IPS DF 6.9 (cell line): ENCODE data around the gene TNFRSF13B.
"Not testable (repeated sequence)": the region's sequence is repeated elsewhere in the genome, so short reads cannot be mapped to it uniquely, and the experiment has no call there.

Experiments used
- DNase-seq: peaks from one replicate; pipeline ENCODE4 v3.0.0-alpha.2; 2013; ENCODE audit warnings: low read depth, low spot score
- H3K27ac ChIP-seq: one replicate; pipeline ENCODE4 v1.5.1; 2013; ENCODE audit warnings: low read length, control low read depth
- H3K27me3 ChIP-seq: 2 replicates; pipeline ENCODE4 v1.6.1; 2013; ENCODE audit warnings: mild to moderate bottlenecking, low read length; ENCODE audit not compliant: control insufficient read depth, insufficient read depth
- H3K36me3 ChIP-seq: 2 replicates; pipeline ENCODE4 v1.6.1; 2013; ENCODE audit warnings: low read length; ENCODE audit not compliant: control insufficient read depth, insufficient read depth
- H3K4me1 ChIP-seq: 2 replicates; pipeline ENCODE4 v1.6.1; 2013; ENCODE audit warnings: low read length; ENCODE audit not compliant: control insufficient read depth, insufficient read depth
- H3K4me3 ChIP-seq: 2 replicates; pipeline ENCODE4 v1.5.1; 2013; ENCODE audit warnings: mild to moderate bottlenecking, low read length
- H3K9me3 ChIP-seq: 2 replicates; pipeline ENCODE4 v1.6.1; 2013; ENCODE audit warnings: low read length, inconsistent platforms; ENCODE audit not compliant: control insufficient read depth, insufficient read depth
- WGBS: extraction: QIAGEN DNeasy Blood & Tissue Kit; methylation state at CpG from one replicate; pipeline ENCODE4 v1.1.7; 2013; ENCODE audit warnings: mixed read lengths, missing lambda C conversion rate; ENCODE audit not compliant: insufficient read length, insufficient coverage; 5-methylcytosine and 5-hydroxymethylcytosine counted together

The TNFRSF13B gene

GRCh38 chr17:16923097-16923903, 48.6 kb downstream of the TNFRSF13B start:
- no peak overlapping the region for H3K4me3 ChIP-seq
- H3K27me3 ChIP-seq: no peaks in the 10 kb centered on the region
- H3K27ac ChIP-seq: no peak overlapping the region
- no CpG with 5 or more reads among the region's 17 CpGs for WGBS
- DNase-seq: no peak
- no peaks in the 10 kb centered on the region for H3K9me3 ChIP-seq
- H3K4me1 ChIP-seq: peaks cover 2% of the 10 kb centered on the region; the same call in 1 of the 2 replicates
- H3K36me3 ChIP-seq: no peaks in the 10 kb centered on the region

GRCh38 chr17:16922386-16923096, 49.4 kb downstream of the TNFRSF13B start:
- H3K9me3 ChIP-seq: no peaks in the 10 kb centered on the region
- no peaks in the 10 kb centered on the region for H3K36me3 ChIP-seq
- peaks cover 2% of the 10 kb centered on the region; the same call in 1 of the 2 replicates for H3K4me1 ChIP-seq
- WGBS: no CpG with 5 or more reads among the region's 4 CpGs
- H3K27ac ChIP-seq: no peak overlapping the region
- no peak for DNase-seq
- H3K4me3 ChIP-seq: no peak overlapping the region
- H3K27me3 ChIP-seq: no peaks in the 10 kb centered on the region

DNA sequence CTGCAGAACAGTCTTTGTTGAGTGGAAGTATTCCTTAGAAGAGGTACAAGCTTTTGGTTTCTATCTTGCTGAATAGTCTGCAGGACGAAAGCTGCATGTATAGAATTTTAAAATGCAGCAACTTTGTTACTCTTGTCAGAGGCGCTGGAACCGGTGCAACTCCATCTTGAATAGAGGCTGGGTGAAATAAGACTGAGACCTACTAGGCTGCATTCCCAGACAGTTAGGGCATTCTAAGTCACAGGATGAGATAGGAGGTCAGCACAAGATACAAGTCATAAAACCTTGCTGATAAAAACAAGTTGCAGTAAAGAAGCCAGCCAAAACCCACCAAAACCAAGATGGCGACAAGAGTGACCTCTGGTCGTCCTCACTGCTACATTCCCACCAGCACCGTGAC, 50.5 kb downstream of the TNFRSF13B start:
- WGBS: no CpG with 5 or more reads among the region's 6 CpGs
- not testable (repeated sequence) for H3K36me3 ChIP-seq, H3K4me1 ChIP-seq, DNase-seq, H3K27ac ChIP-seq, H3K27me3 ChIP-seq, H3K4me3 ChIP-seq, H3K9me3 ChIP-seq

DNA sequence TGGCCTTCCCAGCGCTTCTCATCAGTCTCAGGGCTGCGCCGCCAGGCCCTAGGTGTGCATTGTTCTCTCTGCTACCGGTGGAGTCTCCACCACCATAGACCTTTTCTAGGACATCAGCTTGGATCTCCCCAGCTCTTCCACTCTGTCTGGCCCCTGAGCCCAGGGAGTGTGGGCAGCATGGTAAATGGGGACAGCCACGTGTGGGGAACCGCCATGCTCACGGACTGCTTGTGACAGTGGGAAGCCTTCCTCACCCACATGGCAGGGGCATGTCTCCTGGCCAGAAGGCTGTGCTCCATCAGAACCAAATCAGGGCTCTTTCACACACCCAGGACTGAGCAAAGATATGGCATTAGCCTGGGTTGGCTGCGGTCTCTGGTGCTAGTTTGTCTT, 51.3 kb downstream of the TNFRSF13B start:
- Histone ChIP-seq H3K4me3 (no peak overlapping the region), H3K27ac (no peak overlapping the region), H3K27me3 (no peaks in the 10 kb centered on the region), H3K36me3 (no peaks in the 10 kb centered on the region), H3K4me1 (peaks cover 2% of the 10 kb centered on the region; the same call in 1 of the 2 replicates), H3K9me3 (no peaks in the 10 kb centered on the region)
- no peak for DNase-seq
- whole genome bisulfite sequencing: no CpG with 5 or more reads among the region's 8 CpGs

GRCh38 chr17:16919663-16920627, 52.0 kb downstream of the TNFRSF13B start:
- Histone ChIP-seq H3K9me3 (no peaks in the 10 kb centered on the region), H3K36me3 (no peaks in the 10 kb centered on the region), H3K27me3 (no peaks in the 10 kb centered on the region), H3K27ac (no peak overlapping the region), H3K4me1 (peaks cover 2% of the 10 kb centered on the region; the same call in 1 of the 2 replicates), H3K4me3 (no peak overlapping the region)
- peak; percentile 27 for DNase-seq
- WGBS: no CpG with 5 or more reads among the region's 15 CpGs

DNA sequence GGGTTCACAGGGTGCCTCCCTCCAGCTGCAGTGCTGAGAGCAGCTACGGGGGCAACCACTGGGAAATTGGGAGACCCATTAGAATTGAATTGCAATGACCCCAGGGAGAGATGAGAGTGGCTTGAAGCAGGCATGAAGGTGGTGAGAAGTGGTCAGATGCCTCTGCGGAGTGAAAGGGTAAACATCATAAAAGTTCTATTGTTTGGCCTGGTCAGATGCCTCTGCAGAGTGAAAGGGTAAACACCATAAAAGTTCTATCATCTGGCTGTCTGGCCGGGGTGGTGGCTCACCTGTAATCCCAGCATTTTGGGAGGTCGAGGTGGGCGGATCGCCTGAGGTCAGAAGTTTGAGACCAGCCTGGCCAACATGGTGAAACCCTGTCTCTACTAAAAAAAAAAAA, 53.5 kb downstream of the TNFRSF13B start:
- no peaks in the 10 kb centered on the region for H3K36me3 ChIP-seq
- H3K27ac ChIP-seq: no peak overlapping the region
- peaks cover 2% of the 10 kb centered on the region; the same call in 1 of the 2 replicates for H3K4me1 ChIP-seq
- H3K4me3 ChIP-seq: no peak overlapping the region
- no peak for DNase-seq
- H3K9me3 ChIP-seq: no peaks in the 10 kb centered on the region
- H3K27me3 ChIP-seq: no peaks in the 10 kb centered on the region
- WGBS: no CpG with 5 or more reads among the region's 6 CpGs

GRCh38 chr17:16917671-16918394, 54.1 kb downstream of the TNFRSF13B start:
- no CpG with 5 or more reads among the region's 7 CpGs for WGBS
- no peak for DNase-seq
- no peaks in the 10 kb centered on the region for H3K9me3 ChIP-seq
- H3K27me3 ChIP-seq: no peaks in the 10 kb centered on the region
- H3K4me1 ChIP-seq: peaks cover 2% of the 10 kb centered on the region; the same call in 1 of the 2 replicates
- no peaks in the 10 kb centered on the region for H3K36me3 ChIP-seq
- no peak overlapping the region for H3K27ac ChIP-seq
- no peak overlapping the region for H3K4me3 ChIP-seq

- Histone ChIP-seq H3K36me3 (no peaks in the 10 kb centered on the region), H3K4me3 (no peak overlapping the region), H3K27me3 (no peaks in the 10 kb centered on the region), H3K27ac (no peak overlapping the region), H3K9me3 (no peaks in the 10 kb centered on the region), H3K4me1 (peaks cover 2% of the 10 kb centered on the region; the same call in 1 of the 2 replicates)
- DNase-seq: no peak
- WGBS: no CpG with 5 or more reads among the region's 5 CpGs
Observed at GRCh38 chr17:16916557-16916920, 55.4 kb downstream of the TNFRSF13B start.

DNA sequence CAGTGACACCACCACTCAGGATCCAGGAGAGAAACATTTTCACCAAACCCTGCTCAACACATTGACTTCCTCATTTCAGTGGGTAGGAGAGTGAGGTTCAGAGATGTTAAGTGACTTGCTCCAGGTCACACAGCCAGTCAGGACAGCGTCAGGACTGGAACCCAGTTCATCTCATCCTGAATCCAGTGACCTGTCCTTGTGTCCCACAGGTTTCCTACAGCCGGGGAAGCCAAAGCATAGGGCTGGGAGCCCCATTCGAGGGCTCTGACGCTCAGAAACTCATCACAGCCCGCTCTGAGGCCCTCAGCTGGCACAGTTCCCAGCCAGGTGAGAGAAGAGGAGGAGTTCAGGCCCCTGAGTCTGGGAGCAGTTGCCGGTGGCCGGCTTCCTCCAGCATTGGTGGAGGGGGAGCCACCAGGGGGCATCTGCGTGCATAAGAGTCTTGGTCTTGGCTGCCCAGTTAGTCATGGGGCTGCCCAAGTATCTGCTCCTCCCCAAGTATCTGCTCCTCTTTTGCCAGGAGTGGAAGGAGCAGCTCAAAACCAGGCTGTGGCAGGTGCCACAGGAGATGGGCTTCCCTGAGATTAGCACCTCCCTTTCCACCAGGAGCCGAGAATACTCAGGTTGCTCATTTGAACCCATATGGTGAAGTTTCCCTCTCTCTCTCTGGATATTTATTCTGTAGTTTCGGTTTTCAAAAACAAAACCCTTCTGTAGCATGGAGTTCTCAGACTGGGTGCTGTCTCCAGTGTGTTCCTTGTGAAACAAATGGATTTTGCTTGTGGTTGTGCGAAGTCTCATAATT, 56.0 kb downstream of the TNFRSF13B start:
- Histone ChIP-seq H3K27me3 (no peaks in the 10 kb centered on the region), H3K36me3 (no peaks in the 10 kb centered on the region), H3K9me3 (no peaks in the 10 kb centered on the region), H3K4me3 (no peak overlapping the region), H3K27ac (no peak overlapping the region), H3K4me1 (peaks cover 2% of the 10 kb centered on the region; the same call in 1 of the 2 replicates)
- peak; percentile 25 for DNase-seq
- no CpG with 5 or more reads among the region's 11 CpGs for WGBS
